ENCODE data around the gene NAA35. TPM values are rescaled to one million over a fixed set of nuclear protein-coding genes. Genes with fewer than 3 reads are reported as not detected.

NAA35 gene
- total RNA-seq, 1 experiment from 2014 or later = 22.2 TPM

DNA sequence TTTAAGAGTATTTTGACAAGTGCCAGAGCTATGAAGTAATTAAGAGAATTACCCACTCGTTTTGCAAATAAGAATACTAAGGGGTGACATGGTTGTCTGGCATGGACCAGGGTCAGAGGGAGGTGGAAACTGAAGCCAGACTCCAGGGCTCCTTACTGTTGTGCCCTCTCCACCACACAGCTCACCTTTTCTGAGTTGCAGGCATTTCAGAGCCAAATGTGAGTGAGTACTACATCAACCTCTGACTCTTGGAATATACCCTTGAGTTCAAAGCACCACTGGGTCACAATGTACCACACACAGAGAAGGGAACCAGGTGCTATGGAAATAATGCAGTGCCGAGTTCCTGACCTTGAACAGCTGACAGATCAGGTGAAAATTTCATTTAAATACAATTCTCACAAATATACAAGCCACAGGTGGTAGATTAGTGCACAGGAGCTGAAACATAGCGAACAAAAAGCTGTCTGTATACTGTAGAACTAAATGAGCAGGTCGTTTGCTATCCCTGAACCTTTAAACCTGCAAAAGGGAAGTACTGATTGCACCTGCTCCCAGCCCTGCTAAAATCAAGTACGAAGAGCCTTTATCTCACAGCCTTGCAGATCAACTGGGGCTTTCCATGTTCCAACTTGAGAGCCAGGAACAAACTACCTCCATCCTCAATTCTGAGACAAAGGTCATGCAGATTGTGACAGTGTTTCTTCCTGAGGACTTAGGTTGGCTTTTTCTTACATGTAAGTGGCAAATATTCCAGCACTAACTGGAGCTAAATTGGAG is 101.4 kb downstream of the NAA35 start:
- BruUV-seq (replicated peaks) = no TSS peak

DNA sequence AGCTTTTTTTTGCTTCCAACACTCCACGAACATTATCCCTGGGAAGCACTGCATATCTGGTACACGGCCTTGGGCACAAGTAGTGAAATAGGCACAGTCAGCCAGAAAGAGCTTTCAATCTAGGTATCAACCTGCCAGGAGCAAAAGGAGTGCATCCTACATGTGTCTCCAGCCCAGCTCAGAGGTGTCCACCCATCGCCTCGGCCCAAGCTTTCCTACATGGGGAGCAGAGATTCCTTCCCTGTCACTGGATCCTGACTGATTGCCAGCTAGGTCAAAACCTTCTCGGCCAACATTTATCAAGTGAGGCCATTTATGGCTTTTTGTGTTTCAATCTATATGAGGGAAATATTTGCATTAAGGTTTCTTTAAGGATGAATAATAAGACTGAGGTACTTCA is 102.6 kb downstream of the NAA35 start:
- no peaks in the 10 kb centered on the region for H3K9me3 Mint-ChIP-seq (ENCODE audit: low read depth, unreplicated experiment)
- TF ChIP-seq, protein P1, sequence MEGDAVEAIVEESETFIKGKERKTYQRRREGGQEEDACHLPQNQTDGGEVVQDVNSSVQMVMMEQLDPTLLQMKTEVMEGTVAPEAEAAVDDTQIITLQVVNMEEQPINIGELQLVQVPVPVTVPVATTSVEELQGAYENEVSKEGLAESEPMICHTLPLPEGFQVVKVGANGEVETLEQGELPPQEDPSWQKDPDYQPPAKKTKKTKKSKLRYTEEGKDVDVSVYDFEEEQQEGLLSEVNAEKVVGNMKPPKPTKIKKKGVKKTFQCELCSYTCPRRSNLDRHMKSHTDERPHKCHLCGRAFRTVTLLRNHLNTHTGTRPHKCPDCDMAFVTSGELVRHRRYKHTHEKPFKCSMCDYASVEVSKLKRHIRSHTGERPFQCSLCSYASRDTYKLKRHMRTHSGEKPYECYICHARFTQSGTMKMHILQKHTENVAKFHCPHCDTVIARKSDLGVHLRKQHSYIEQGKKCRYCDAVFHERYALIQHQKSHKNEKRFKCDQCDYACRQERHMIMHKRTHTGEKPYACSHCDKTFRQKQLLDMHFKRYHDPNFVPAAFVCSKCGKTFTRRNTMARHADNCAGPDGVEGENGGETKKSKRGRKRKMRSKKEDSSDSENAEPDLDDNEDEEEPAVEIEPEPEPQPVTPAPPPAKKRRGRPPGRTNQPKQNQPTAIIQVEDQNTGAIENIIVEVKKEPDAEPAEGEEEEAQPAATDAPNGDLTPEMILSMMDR (IDR thresholded peaks at IDR 0.05; ENCODE audit: unreplicated experiment) = no peak
- no peak for DNase-seq
- H3K27ac Mint-ChIP-seq (ENCODE audit: unreplicated experiment) = no peak overlapping the region
- intact Hi-C loops (cut with micrococcal nuclease; ENCODE audit: unreplicated experiment) = no loop called here
- H3K27me3 Mint-ChIP-seq (ENCODE audit: unreplicated experiment) = no peaks in the 10 kb centered on the region
- no peak overlapping the region for H3K4me3 Mint-ChIP-seq (ENCODE audit: low read depth, unreplicated experiment)
- H3K36me3 Mint-ChIP-seq (ENCODE audit: insufficient read depth, unreplicated experiment) = no peaks in the 10 kb centered on the region
- BruUV-seq (replicated peaks) = no TSS peak
- CTCF ChIA-PET = no interaction called here
- H3K4me1 Mint-ChIP-seq (ENCODE audit: low read depth, unreplicated experiment) = no peaks in the 10 kb centered on the region

More for the DNA sequence above, 101.4 kb downstream of the NAA35 start:
- intact Hi-C loops (cut with micrococcal nuclease; ENCODE audit: unreplicated experiment) = no loop called here
- DNase-seq = no peak
- CTCF ChIA-PET = no interaction called here
- no peaks in the 10 kb centered on the region for H3K27me3 Mint-ChIP-seq (ENCODE audit: unreplicated experiment)
- TF ChIP-seq, protein P1 (IDR thresholded peaks at IDR 0.05; ENCODE audit: unreplicated experiment) = no peak
- H3K27ac Mint-ChIP-seq (ENCODE audit: unreplicated experiment) = no peak overlapping the region
- no peaks in the 10 kb centered on the region for H3K4me1 Mint-ChIP-seq (ENCODE audit: low read depth, unreplicated experiment)
- H3K9me3 Mint-ChIP-seq (ENCODE audit: low read depth, unreplicated experiment) = no peaks in the 10 kb centered on the region
- no peak overlapping the region for H3K4me3 Mint-ChIP-seq (ENCODE audit: low read depth, unreplicated experiment)
- no peaks in the 10 kb centered on the region for H3K36me3 Mint-ChIP-seq (ENCODE audit: insufficient read depth, unreplicated experiment)

DNA sequence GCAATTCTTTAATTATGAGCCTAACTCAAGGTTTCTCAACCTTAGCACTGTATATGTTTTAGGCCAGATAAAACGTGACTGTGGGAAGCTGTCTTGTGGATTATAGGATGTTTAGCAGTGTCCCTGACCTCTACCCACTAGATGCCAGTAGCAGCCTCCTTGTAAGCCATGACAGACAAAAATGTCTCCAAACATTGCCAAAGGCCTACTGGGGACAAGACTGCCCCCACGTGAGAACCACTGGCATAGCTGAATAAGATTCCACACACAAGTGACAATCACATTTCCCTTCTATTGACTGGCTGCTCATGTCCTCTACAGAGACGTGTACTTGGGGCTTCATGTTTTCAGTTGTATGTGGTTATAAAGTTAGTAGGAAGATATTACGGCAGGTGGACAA is 103.1 kb downstream of the NAA35 start:
- Mint-ChIP-seq H3K4me3 (ENCODE audit: low read depth, unreplicated experiment) (no peak overlapping the region), H3K36me3 (ENCODE audit: insufficient read depth, unreplicated experiment) (no peaks in the 10 kb centered on the region), H3K27me3 (ENCODE audit: unreplicated experiment) (no peaks in the 10 kb centered on the region), H3K4me1 (ENCODE audit: low read depth, unreplicated experiment) (no peaks in the 10 kb centered on the region), H3K27ac (ENCODE audit: unreplicated experiment) (no peak overlapping the region), H3K9me3 (ENCODE audit: low read depth, unreplicated experiment) (no peaks in the 10 kb centered on the region)
- DNase-seq = no peak
- TF ChIP-seq, protein P1 (IDR thresholded peaks at IDR 0.05; ENCODE audit: unreplicated experiment) = no peak
- CTCF ChIA-PET = no interaction called here
- BruUV-seq (replicated peaks) = no TSS peak
- intact Hi-C loops (cut with micrococcal nuclease; ENCODE audit: unreplicated experiment) = no loop called here

DNA sequence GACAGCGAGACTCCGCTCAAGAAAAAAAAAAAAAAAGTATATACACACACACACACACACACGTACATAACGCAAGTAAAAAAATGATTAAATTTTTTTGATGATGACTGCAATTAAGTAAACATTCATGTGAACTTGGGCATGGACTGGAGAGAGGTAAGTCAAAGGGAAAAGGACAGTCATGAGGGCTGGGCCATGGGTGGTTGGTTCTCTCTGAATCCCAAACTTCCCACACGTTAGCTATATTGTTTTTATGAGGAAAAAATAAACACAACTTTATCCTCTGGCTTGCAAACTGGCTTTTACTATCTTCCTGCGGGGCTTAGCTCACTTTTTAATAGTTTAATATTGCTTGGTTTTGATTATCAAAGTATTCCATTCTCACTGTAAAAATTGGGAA is 104.7 kb downstream of the NAA35 start:
- DNase-seq = no peak
- no peak overlapping the region for H3K4me3 Mint-ChIP-seq (ENCODE audit: low read depth, unreplicated experiment)
- no peaks in the 10 kb centered on the region for H3K36me3 Mint-ChIP-seq (ENCODE audit: insufficient read depth, unreplicated experiment)
- TF ChIP-seq, protein P1 (IDR thresholded peaks at IDR 0.05; ENCODE audit: unreplicated experiment) = no peak
- BruUV-seq (replicated peaks) = no TSS peak
- H3K27ac Mint-ChIP-seq (ENCODE audit: unreplicated experiment) = no peak overlapping the region
- H3K27me3 Mint-ChIP-seq (ENCODE audit: unreplicated experiment) = no peaks in the 10 kb centered on the region
- CTCF ChIA-PET = no interaction called here
- intact Hi-C loops (cut with micrococcal nuclease; ENCODE audit: unreplicated experiment) = no loop called here
- no peaks in the 10 kb centered on the region for H3K4me1 Mint-ChIP-seq (ENCODE audit: low read depth, unreplicated experiment)
- no peaks in the 10 kb centered on the region for H3K9me3 Mint-ChIP-seq (ENCODE audit: low read depth, unreplicated experiment)

Data from Calu3 (cell line).